GM12864 (cell line): Measurements from ENCODE around the gene LRGUK.

ENCODE experiments used
- DNase-seq: peaks from one replicate; pipeline ENCODE4 v3.0.0-alpha.2; 2011; ENCODE audit warnings: low read depth
- H3K4me3 ChIP-seq: 2 replicates; pipeline ENCODE4 v1.5.1; 2011; ENCODE audit warnings: mild to moderate bottlenecking, low read depth, low read length, control low read depth
- TF ChIP-seq, protein P1 (sequence below): IDR thresholded peaks from 2 replicates; pipeline ENCODE4 v1.5.1; 2011; ENCODE audit warnings: low read depth, mild to moderate bottlenecking, moderate library complexity, low read length, control low read depth, inconsistent platforms; ENCODE audit errors: missing control alignments

The LRGUK gene

DNA sequence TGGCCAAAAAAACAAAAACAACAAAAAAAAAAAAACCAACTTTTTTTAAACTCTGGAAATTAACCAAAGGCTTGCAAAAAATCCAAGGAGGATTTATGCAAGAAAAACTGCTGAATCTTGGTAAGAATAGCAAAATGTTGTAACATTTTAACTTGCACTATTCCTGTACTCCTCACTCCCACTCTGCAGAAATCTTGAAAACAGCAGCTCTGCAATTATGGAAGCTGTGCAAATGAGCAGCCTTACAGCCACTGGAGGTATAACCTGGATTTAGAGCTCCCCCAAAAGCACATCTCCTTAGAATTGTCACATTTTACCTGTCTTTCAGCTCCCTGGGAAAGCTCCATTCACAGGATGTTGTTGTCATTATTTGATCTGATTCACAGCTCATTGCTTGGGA, 41.8 kb upstream of the LRGUK start:
- no peak overlapping the region for H3K4me3 ChIP-seq
- TF ChIP-seq, protein P1, sequence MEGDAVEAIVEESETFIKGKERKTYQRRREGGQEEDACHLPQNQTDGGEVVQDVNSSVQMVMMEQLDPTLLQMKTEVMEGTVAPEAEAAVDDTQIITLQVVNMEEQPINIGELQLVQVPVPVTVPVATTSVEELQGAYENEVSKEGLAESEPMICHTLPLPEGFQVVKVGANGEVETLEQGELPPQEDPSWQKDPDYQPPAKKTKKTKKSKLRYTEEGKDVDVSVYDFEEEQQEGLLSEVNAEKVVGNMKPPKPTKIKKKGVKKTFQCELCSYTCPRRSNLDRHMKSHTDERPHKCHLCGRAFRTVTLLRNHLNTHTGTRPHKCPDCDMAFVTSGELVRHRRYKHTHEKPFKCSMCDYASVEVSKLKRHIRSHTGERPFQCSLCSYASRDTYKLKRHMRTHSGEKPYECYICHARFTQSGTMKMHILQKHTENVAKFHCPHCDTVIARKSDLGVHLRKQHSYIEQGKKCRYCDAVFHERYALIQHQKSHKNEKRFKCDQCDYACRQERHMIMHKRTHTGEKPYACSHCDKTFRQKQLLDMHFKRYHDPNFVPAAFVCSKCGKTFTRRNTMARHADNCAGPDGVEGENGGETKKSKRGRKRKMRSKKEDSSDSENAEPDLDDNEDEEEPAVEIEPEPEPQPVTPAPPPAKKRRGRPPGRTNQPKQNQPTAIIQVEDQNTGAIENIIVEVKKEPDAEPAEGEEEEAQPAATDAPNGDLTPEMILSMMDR: no peak
- no peak for DNase-seq

DNA sequence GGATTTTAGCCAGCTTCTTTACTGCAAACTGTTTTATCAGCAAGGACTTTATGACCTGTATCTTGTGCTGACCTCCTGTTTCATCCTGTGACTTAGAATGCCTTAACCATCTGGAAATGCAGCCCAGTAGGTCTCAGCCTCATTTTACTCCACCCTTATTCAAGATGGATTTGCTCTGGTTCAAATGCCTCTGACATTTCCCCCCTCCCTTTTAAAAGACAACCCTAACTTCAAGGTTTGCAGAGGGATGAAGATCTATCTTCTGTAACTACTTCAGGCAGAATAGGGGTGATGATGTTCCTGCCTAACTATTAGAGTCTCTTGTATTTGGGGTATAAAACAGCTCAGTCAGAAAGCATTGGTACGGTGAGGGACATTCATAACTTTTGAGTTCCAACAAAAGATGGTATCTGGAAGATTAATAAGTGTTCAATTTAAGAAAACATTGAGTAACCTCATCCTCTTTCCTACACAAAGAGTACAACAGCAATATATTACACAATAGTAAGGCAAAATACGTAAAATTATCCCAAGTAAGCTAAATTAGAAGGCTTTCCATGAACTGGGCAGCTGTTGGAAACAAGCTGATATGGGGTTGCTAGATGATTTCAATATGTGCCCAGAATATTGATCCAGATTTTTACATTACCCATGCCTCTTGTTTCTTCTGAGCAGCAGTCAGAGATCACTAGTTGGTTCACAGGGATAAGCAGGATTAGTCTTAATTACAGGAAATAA, 40.0 kb upstream of the LRGUK start:
- H3K4me3 ChIP-seq: no peak overlapping the region
- no peak for DNase-seq
- TF ChIP-seq, protein P1: no peak

DNA sequence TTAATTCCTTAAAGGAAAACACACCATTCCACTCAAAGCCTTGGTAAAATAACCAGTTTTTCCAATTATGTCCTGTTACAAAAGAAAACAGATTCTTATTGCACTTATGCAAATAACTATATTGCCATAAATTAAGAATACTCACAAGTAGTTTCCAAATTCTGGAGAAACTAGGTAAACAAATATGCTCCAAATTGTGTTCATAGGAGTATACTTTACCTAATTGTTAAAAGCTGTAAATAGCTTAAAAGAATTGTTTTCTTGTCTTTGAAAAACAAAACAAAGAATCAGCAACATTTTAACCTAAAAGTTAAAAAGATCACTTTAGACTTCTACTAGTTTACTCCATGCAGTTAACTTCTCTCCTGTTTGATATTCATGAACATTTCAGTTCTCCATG, 38.9 kb upstream of the LRGUK start:
- DNase-seq: no peak
- TF ChIP-seq, protein P1: no peak
- no peak overlapping the region for H3K4me3 ChIP-seq

DNA sequence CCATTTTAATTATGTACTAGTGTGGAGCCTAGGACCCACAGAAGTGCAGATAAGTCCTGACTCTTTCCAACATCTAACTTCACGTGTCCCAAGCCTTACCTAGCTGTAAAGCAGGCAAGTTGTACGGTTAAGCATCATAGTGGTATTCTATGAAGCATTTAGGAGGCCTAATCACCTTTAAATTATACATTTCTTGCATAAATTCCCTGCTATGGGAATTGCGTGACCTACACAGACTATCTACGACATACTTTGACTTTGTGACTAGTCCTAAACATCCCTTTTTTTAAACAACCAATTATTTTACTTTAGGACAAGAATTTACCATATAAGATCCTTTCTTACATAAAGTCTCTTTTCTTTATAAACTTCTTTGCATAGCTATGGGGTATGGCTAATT, 37.7 kb upstream of the LRGUK start:
- TF ChIP-seq, protein P1: no peak
- no peak overlapping the region for H3K4me3 ChIP-seq
- DNase-seq: no peak

DNA sequence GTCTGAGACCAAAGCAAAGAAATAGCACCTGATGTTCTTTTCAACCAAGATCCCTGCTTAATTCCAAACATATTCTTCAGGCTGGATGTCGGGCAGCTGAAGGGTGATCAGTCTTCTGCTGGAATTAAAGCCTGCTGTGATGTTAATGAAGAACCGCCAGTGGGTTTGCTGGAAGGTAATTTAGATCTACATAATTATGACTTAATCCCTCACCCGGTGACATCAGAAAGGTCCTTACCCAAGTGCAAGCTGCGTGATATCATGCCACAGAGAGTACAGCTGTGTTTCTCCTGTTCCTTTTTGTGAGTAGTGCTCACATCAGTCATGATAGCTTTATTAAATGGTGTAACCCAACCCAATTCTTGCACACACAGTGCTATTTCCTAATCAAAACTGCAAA, 29.1 kb upstream of the LRGUK start:
- TF ChIP-seq, protein P1: no peak
- no peak for DNase-seq
- H3K4me3 ChIP-seq: no peak overlapping the region

DNA sequence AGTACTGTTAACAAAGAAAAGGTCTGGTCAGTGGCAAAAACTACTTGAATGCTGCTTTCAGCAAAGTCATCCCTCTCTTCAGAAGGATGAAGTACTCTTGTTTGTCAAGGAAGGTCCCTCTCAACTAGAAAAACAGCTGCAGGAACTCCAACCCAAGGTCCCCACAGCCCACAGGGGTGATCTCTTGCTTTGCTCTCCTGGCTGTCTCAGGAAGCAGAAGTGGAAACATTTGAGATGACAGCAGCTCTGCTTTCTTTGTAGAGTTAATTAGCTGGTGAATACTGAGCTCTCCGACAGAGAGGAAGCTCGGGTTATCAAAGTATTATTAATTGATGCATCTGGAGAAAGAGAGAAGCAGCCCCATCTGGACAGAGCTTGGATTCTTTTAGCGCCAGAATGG, 25.4 kb upstream of the LRGUK start:
- DNase-seq: no peak
- TF ChIP-seq, protein P1: no peak
- no peak overlapping the region for H3K4me3 ChIP-seq

DNA sequence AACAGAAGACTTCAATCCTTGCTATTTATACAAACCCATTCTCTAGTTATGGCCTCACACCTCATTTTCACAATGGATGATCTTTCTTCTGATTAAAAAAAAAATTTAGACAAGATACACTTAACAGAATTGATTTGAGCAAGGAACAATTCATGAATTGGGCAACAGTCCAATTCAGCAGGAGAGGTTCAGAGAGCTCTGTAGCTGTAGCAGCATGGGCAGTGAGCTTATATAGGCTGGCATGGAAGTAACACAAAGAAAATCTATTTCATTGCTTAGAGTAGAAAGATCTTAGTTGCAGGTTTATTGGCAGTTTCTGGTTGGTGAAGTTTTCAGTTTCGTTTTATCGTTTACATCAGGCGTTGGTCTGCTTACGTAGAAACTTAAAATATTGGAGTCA, 23.0 kb upstream of the LRGUK start:
- no peak for DNase-seq
- TF ChIP-seq, protein P1: no peak

More for the DNA sequence above, 23.0 kb upstream of the LRGUK start:
- no peak overlapping the region for H3K4me3 ChIP-seq
